ENCODE data around the gene SLC24A4. TPM values are rescaled to one million over a fixed set of nuclear protein-coding genes. Genes with fewer than 3 reads are reported as not detected.
A peak's percentile ranks its signal among the peaks of the same experiment; 100 is the strongest.

Gene SLC24A4
- total and polyA plus RNA-seq, 2 of the 4 experiments (the other 2 are of a cell fraction), result not detected

- ChIA-PET CTCF (no interaction called here), POLR2A (ENCODE audit: unreplicated experiment) (no interaction called here)
- H2BK20ac ChIP-seq (ENCODE audit: low read depth, low read length), result peak overlapping the region; percentile 53
- H3K4me1 ChIP-seq (ENCODE audit: control insufficient read depth, insufficient read depth, low read length), result peaks cover 8% of the 10 kb centered on the region
- peak overlapping the region; percentile 47; the same call in 1 of the 2 replicates for H2BK120ac ChIP-seq (ENCODE audit: low read depth, low read length)
- no peak overlapping the region for H3K56ac ChIP-seq (ENCODE audit: extremely low read depth, insufficient read depth, low read length)
- H2AFZ ChIP-seq (replicated peaks; ENCODE audit: low read length, poor library complexity), result no peak overlapping the region
- peak overlapping the region; percentile 36; the same call in 1 of the 2 replicates for H3K4ac ChIP-seq (ENCODE audit: low read depth, low read length)
- TF ChIP-seq MXI1 (IDR thresholded peaks at IDR 0.05; ENCODE audit: borderline replicate concordance, low read depth, low read length) (no peak), CHD1 (IDR thresholded peaks at IDR 0.05; ENCODE audit: low read depth, low read length) (no peak), BHLHE40 (IDR thresholded peaks at IDR 0.05; ENCODE audit: low read depth, low read length) (no peak), RCOR1 (IDR thresholded peaks at IDR 0.05; ENCODE audit: insufficient replicate concordance, low read length) (no peak), POLR2A (IDR thresholded peaks at IDR 0.05; ENCODE audit: low read depth, low read length) (no peak), RAD21 (IDR thresholded peaks at IDR 0.05; ENCODE audit: low read length) (no peak), MAFK (IDR thresholded peaks at IDR 0.05; ENCODE audit: low read depth, low read length) (no peak), CTCF (conservative IDR thresholded peaks at IDR 0.05; ENCODE audit: low read depth, low read length) (no peak), MAZ (IDR thresholded peaks at IDR 0.05; ENCODE audit: borderline replicate concordance, low read depth, low read length) (no peak)
- TF ChIP-seq, protein P1, sequence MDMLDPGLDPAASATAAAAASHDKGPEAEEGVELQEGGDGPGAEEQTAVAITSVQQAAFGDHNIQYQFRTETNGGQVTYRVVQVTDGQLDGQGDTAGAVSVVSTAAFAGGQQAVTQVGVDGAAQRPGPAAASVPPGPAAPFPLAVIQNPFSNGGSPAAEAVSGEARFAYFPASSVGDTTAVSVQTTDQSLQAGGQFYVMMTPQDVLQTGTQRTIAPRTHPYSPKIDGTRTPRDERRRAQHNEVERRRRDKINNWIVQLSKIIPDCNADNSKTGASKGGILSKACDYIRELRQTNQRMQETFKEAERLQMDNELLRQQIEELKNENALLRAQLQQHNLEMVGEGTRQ (IDR thresholded peaks at IDR 0.05; ENCODE audit: low read depth, low read length), result no peak
- peaks cover 3% of the 10 kb centered on the region; the same call in 1 of the 2 replicates for H4K20me1 ChIP-seq (ENCODE audit: insufficient read depth, low read length)
- no CpG with 5 or more reads among the region's 1 CpG for WGBS, 2 experiments (ENCODE audit: extremely low coverage in 2 of 2, insufficient read length in 1 of 2)
- no peak overlapping the region for H4K5ac ChIP-seq (ENCODE audit: low read depth, low read length)
- H2BK5ac ChIP-seq (ENCODE audit: low read depth, low read length, poor library complexity, severe bottlenecking), result no peak overlapping the region
- H3K18ac ChIP-seq (ENCODE audit: low read depth, low read length), result no peak overlapping the region
- BruUV-seq (replicated peaks), result no TSS peak
- no peak overlapping the region for H3K4me2 ChIP-seq (ENCODE audit: low read depth, low read length)
- H4K8ac ChIP-seq (ENCODE audit: low read depth in 2 of 2, low read length in 2 of 2), result peak overlapping the region in 1 of 2 experiments; percentile 36; a peak in 1 of 4 replicates
- H4K91ac ChIP-seq (ENCODE audit: insufficient read depth, low read depth, low read length), result no peak overlapping the region
- in situ Hi-C loops (cut with MboI; ENCODE audit: low sequenced_read_pairs) (no loop called here), dilution Hi-C loops (cut with HindIII; ENCODE audit: low sequenced_read_pairs, unreplicated experiment) (no loop called here), intact Hi-C loops (cut with micrococcal nuclease) (no loop called here)
- no peaks in the 10 kb centered on the region for H3K36me3 ChIP-seq (ENCODE audit: control insufficient read depth, insufficient read depth, low read length)
- H2AK9ac ChIP-seq (replicated peaks; ENCODE audit: low read depth, low read length, poor library complexity), result no peak overlapping the region
- peak overlapping the region; percentile 91 for H2AK5ac ChIP-seq (ENCODE audit: low read depth, low read length)
- H3K9me3 ChIP-seq (ENCODE audit: control insufficient read depth, insufficient read depth, low read length), result peaks cover 8% of the 10 kb centered on the region
- no peak overlapping the region for H3K27ac ChIP-seq (ENCODE audit: insufficient read depth, low read length)
- no peak overlapping the region for H3K9ac ChIP-seq (ENCODE audit: low read depth, low read length)
- H3K14ac ChIP-seq (replicated peaks; ENCODE audit: low read depth, low read length), result no peak overlapping the region; the same call in 1 of the 2 replicates
- 0 out of 2 replicates have a peak overlapping the region, but pooled peaks have one; percentile 12 for H3K23ac ChIP-seq (ENCODE audit: low read depth, low read length)
- H3K9me1 ChIP-seq (ENCODE audit: insufficient read depth, low read length), result peaks cover 11% of the 10 kb centered on the region
- H2BK15ac ChIP-seq (ENCODE audit: low read depth, low read length), result no peak overlapping the region
- DNase-seq, result no peak
- no peaks in the 10 kb centered on the region for H3K79me1 ChIP-seq (ENCODE audit: low read depth in 1 of 2, low read length in 2 of 2)
- no peak for ATAC-seq (ENCODE audit: low read depth)
- H3K4me3 ChIP-seq (ENCODE audit: insufficient read depth, low read depth, low read length), result no peak overlapping the region
- peaks cover 3% of the 10 kb centered on the region; the same call in 1 of the 2 replicates for H3K27me3 ChIP-seq (ENCODE audit: control insufficient read depth, insufficient read depth, low read length)
Measured at GRCh38 chr14:92407410-92407809, 84.4 kb downstream of the SLC24A4 start.

Measured in IMR-90 (cell line).